H9 (cell line): Measurements from ENCODE around the gene PRPH2. TPM values are rescaled to one million over a fixed set of nuclear protein-coding genes. Genes with fewer than 3 reads are reported as not detected.

ENCODE experiments used
- DNase-seq: peaks from one replicate; pipeline ENCODE4 v3.0.0-alpha.2; 2017
- H2AFZ ChIP-seq: one replicate; pipeline ENCODE4 v1.6.1; 2013; ENCODE audit warnings: mild to moderate bottlenecking, low read length, control low read depth, moderate library complexity
- H2AK5ac ChIP-seq: 2 replicates; pipeline ENCODE4 v1.6.1; 2013; ENCODE audit warnings: low read length, control low read depth, mixed read lengths; ENCODE audit not compliant: insufficient read length
- H2BK120ac ChIP-seq: one replicate; pipeline ENCODE4 v1.6.1; 2013; ENCODE audit warnings: low read depth, mild to moderate bottlenecking, low read length, control low read depth, inconsistent platforms; ENCODE audit not compliant: poor library complexity, severe bottlenecking
- H2BK12ac ChIP-seq: 2 replicates; pipeline ENCODE4 v1.6.1; 2013; ENCODE audit warnings: low read length, control low read depth, mixed read lengths, low read depth; ENCODE audit not compliant: insufficient read length
- H2BK15ac ChIP-seq: 2 replicates; pipeline ENCODE4 v1.6.1; 2013; ENCODE audit warnings: low read depth, low read length, control low read depth
- H2BK20ac ChIP-seq: one replicate; pipeline ENCODE4 v1.6.1; 2013; ENCODE audit warnings: low read depth, mild to moderate bottlenecking, low read length, control low read depth, inconsistent platforms; ENCODE audit not compliant: poor library complexity, severe bottlenecking
- H2BK5ac ChIP-seq: 2 replicates; pipeline ENCODE4 v1.6.1; 2013; ENCODE audit warnings: low read length, control low read depth, mixed read lengths; ENCODE audit not compliant: insufficient read length
- H3K14ac ChIP-seq: 2 replicates; pipeline ENCODE4 v1.6.1; 2013; ENCODE audit warnings: low read length, control low read depth; ENCODE audit not compliant: insufficient read depth
- H3K18ac ChIP-seq: 2 replicates; pipeline ENCODE4 v1.6.1; 2013; ENCODE audit warnings: low read depth, mild to moderate bottlenecking, mixed read lengths, low read length, control low read depth; ENCODE audit not compliant: insufficient read length
- H3K23ac ChIP-seq: 2 replicates; pipeline ENCODE4 v1.6.1; 2013; ENCODE audit warnings: low read length, control low read depth, mixed read lengths, low read depth; ENCODE audit not compliant: insufficient read length
- H3K23me2 ChIP-seq: 2 replicates; pipeline ENCODE4 v1.6.1; 2013; ENCODE audit warnings: low read depth, mild to moderate bottlenecking, mixed read lengths, low read length, control low read depth; ENCODE audit not compliant: insufficient read length, poor library complexity, severe bottlenecking
- H3K27ac ChIP-seq: 2 replicates; pipeline ENCODE4 v1.5.1; 2013; ENCODE audit warnings: low read length, control low read depth, mixed read lengths, low read depth; ENCODE audit not compliant: insufficient read length
- H3K27me3 ChIP-seq: 2 replicates; pipeline ENCODE4 v1.6.1; 2013; ENCODE audit warnings: low read length, control low read depth, inconsistent platforms; ENCODE audit not compliant: insufficient read depth
- H3K4ac ChIP-seq: 2 replicates; pipeline ENCODE4 v1.6.1; 2013; ENCODE audit warnings: low read depth, mild to moderate bottlenecking, control low read depth, inconsistent platforms, low read length, moderate library complexity
- H3K4me1 ChIP-seq: 2 replicates; pipeline ENCODE4 v1.6.1; 2013; ENCODE audit warnings: low read length, control low read depth, inconsistent platforms; ENCODE audit not compliant: insufficient read depth
- H3K4me2 ChIP-seq: 2 replicates; pipeline ENCODE4 v1.6.1; 2013; ENCODE audit warnings: low read length, control low read depth, mixed read lengths; ENCODE audit not compliant: insufficient read length, insufficient read depth
- H3K56ac ChIP-seq: 2 replicates; pipeline ENCODE4 v1.6.1; 2013; ENCODE audit warnings: low read depth, mild to moderate bottlenecking, mixed read lengths, low read length, control low read depth; ENCODE audit not compliant: insufficient read length
- H3K79me1 ChIP-seq: 2 replicates; pipeline ENCODE4 v1.6.1; 2013; ENCODE audit warnings: low read depth, mild to moderate bottlenecking, moderate library complexity, low read length, control low read depth, inconsistent platforms; ENCODE audit not compliant: insufficient read depth, poor library complexity, severe bottlenecking
- H3K79me2 ChIP-seq: 2 replicates; pipeline ENCODE4 v1.6.1; 2013; ENCODE audit warnings: low read length, control low read depth, inconsistent platforms; ENCODE audit not compliant: insufficient read depth
- H3K9ac ChIP-seq: 2 replicates; pipeline ENCODE4 v1.6.1; 2013; ENCODE audit warnings: low read length, control low read depth, mixed read lengths; ENCODE audit not compliant: insufficient read length; ENCODE audit errors: extremely low read depth
- H3K9me3 ChIP-seq: one replicate; pipeline ENCODE4 v1.6.1; 2013; ENCODE audit warnings: low read depth, low read length, inconsistent platforms; ENCODE audit not compliant: control insufficient read depth
- H3T11ph ChIP-seq: one replicate; pipeline ENCODE4 v1.6.1; 2013; ENCODE audit warnings: mild to moderate bottlenecking, low read length, control low read depth, inconsistent platforms
- H4K20me1 ChIP-seq: one replicate; pipeline ENCODE4 v1.6.1; 2013; ENCODE audit not compliant: control insufficient read depth, insufficient read length, insufficient read depth
- H4K5ac ChIP-seq: 2 replicates; pipeline ENCODE4 v1.6.1; 2013; ENCODE audit warnings: low read depth, mild to moderate bottlenecking, mixed read lengths, low read length, control low read depth; ENCODE audit not compliant: insufficient read length
- H4K8ac ChIP-seq: replicated peaks from 2 replicates; pipeline ENCODE4 v1.6.1; 2013; ENCODE audit warnings: low read length, control low read depth, mixed read lengths, low read depth; ENCODE audit not compliant: insufficient read length
- H4K91ac ChIP-seq: 2 replicates; pipeline ENCODE4 v1.6.1; 2013; ENCODE audit warnings: low read depth, mild to moderate bottlenecking, moderate library complexity, mixed read lengths, low read length, control low read depth; ENCODE audit not compliant: insufficient read length
- H3K27ac Mint-ChIP-seq, 3 experiments: 2 replicates in 2 of 3; 3 replicates in 1 of 3; pipeline ENCODE4 v1.8.0; 2020 to 2021; ENCODE audit warnings: mixed read lengths in 3 of 3, mild to moderate bottlenecking in 1 of 3, moderate library complexity in 1 of 3
- H3K27me3 Mint-ChIP-seq: 2 replicates; pipeline ENCODE4 v1.8.0; 2021; ENCODE audit warnings: low read depth, mild to moderate bottlenecking, moderate library complexity, mixed read lengths
- H3K36me3 Mint-ChIP-seq, 3 experiments: 2 replicates in 2 of 3; 3 replicates in 1 of 3; pipeline ENCODE4 v1.8.0; 2020 to 2021; ENCODE audit warnings: low read depth in 3 of 3, mixed read lengths in 3 of 3; ENCODE audit not compliant: insufficient read depth in 1 of 3
- H3K4me1 Mint-ChIP-seq, 2 experiments: 2 replicates each; pipeline ENCODE4 v1.8.0; 2020; ENCODE audit warnings: mixed read lengths in 2 of 2
- H3K4me3 Mint-ChIP-seq, 2 experiments: 2 replicates in 1 of 2; 3 replicates in 1 of 2; pipeline ENCODE4 v1.8.0; 2020 to 2021; ENCODE audit warnings: mild to moderate bottlenecking in 2 of 2, mixed read lengths in 2 of 2, moderate library complexity in 1 of 2
- H3K9me3 Mint-ChIP-seq, 2 experiments: 2 replicates in 1 of 2; 3 replicates in 1 of 2; pipeline ENCODE4 v1.8.0; 2020; ENCODE audit warnings: mild to moderate bottlenecking in 2 of 2, mixed read lengths in 2 of 2, moderate library complexity in 1 of 2
- WGBS: extraction: QIAGEN DNeasy Blood & Tissue Kit; methylation state at CpG from one replicate; pipeline ENCODE4 v1.1.7; 2013; ENCODE audit warnings: missing lambda C conversion rate, low lambda C conversion rate, mixed read lengths; ENCODE audit not compliant: insufficient read length; ENCODE audit errors: extremely low coverage; 5-methylcytosine and 5-hydroxymethylcytosine counted together
- total RNA-seq: library from RNA; stranded (reverse); gene quantifications from 2 replicates; pipeline ENCODE4 v1.2.1, GENCODE V29; 2021
- TF ChIP-seq, protein P1 (sequence below): fragments of 200-600 bp; sonication (generic); conservative IDR thresholded peaks from 3 replicates; pipeline ENCODE4 v1.8.0; 2021; ENCODE audit warnings: antibody characterized with exemption, mild to moderate bottlenecking

The PRPH2 gene
- total RNA-seq, 1 experiment from 2014 or later, result 0.31 TPM

DNA sequence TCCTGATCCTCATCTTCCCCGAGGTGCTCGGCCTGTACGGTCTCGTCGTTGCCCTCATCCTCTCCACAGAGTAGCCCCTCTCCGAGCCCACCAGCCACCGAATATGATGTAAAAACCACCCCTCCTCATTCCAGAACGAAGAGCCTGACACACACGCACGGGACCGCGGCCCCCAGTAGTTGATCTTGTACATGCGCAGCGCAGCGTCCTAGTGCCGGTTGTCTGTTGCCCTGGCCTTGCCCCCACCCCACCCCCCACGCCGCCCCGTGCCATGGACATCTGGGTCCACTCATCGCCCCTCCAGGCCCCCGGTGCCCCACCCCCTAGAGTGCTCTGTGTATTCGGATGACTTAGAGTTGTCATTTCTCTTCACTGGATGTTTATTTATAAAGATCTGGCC, 5.2 kb upstream of the PRPH2 start:
- TF ChIP-seq, protein P1, sequence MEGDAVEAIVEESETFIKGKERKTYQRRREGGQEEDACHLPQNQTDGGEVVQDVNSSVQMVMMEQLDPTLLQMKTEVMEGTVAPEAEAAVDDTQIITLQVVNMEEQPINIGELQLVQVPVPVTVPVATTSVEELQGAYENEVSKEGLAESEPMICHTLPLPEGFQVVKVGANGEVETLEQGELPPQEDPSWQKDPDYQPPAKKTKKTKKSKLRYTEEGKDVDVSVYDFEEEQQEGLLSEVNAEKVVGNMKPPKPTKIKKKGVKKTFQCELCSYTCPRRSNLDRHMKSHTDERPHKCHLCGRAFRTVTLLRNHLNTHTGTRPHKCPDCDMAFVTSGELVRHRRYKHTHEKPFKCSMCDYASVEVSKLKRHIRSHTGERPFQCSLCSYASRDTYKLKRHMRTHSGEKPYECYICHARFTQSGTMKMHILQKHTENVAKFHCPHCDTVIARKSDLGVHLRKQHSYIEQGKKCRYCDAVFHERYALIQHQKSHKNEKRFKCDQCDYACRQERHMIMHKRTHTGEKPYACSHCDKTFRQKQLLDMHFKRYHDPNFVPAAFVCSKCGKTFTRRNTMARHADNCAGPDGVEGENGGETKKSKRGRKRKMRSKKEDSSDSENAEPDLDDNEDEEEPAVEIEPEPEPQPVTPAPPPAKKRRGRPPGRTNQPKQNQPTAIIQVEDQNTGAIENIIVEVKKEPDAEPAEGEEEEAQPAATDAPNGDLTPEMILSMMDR, result no peak
- Histone ChIP-seq H3K79me2 (no peaks in the 10 kb centered on the region), H3K9me3 (no peaks in the 10 kb centered on the region), H3K9ac (no peak overlapping the region), H3K4me2 (no peak overlapping the region), H2AFZ (no peak overlapping the region), H4K20me1 (no peaks in the 10 kb centered on the region), H2AK5ac (no peak overlapping the region), H2BK120ac (no peak overlapping the region), H4K8ac (no peak overlapping the region), H2BK20ac (no peak overlapping the region), H2BK5ac (no peak overlapping the region), H3K18ac (no peak overlapping the region), H3K79me1 (no peaks in the 10 kb centered on the region), H4K91ac (no peak overlapping the region), H3K14ac (no peak overlapping the region), H2BK15ac (no peak overlapping the region), H3K4me1 (no peaks in the 10 kb centered on the region), H3K27ac (no peak overlapping the region), H3T11ph (no peak overlapping the region), H3K27me3 (no peaks in the 10 kb centered on the region), H4K5ac (no peak overlapping the region), H3K4ac (no peak overlapping the region), H3K56ac (no peak overlapping the region), H3K23me2 (no peaks in the 10 kb centered on the region), H2BK12ac (no peak overlapping the region), H3K23ac (no peak overlapping the region)
- Mint-ChIP-seq H3K4me3 (no peak overlapping the region), H3K9me3 (no peaks in the 10 kb centered on the region; a peak in 2 of 5 replicates), H3K36me3 (0 out of 7 replicates have a peak, but pooled peaks cover 0 to 2% (median 0%) of the 10 kb centered on the region in 3 experiments), H3K27me3 (peaks cover 1% of the 10 kb centered on the region; the same call in 1 of the 2 replicates), H3K27ac (no peak overlapping the region; a peak in 1 of 7 replicates), H3K4me1 (peaks cover 3% of the 10 kb centered on the region in 2 experiments; a peak in 3 of 4 replicates)
- DNase-seq, result no peak
- no CpG with 5 or more reads among the region's 22 CpGs for WGBS
